ENCODE measurements around the gene CTPS2.

GRCh38 chrX:16661495-16661894 lies 51.0 kb downstream of the CTPS2 start:
- TF ChIP-seq CTCF (IDR thresholded peaks at IDR 0.05) (no peak), EP300 (IDR thresholded peaks at IDR 0.05) (no peak), POLR2A (IDR thresholded peaks at IDR 0.05) (no peak)
